ENCODE measurements around the gene SLC35D2. TPM values are rescaled to one million over a fixed set of nuclear protein-coding genes. Genes with fewer than 3 reads are reported as not detected.

Gene SLC35D2
- total RNA-seq, 2 experiments from 2014 or later: 2.6 to 2.7 TPM

GRCh38 chr9:96418083-96418919, 34.8 kb upstream of the SLC35D2 start, which contains the start of gene ZNF367:
ZNF367 (minus strand) TSS chr9:96418370; CDS start chr9:96418032, 338 bp downstream.
- ChIA-PET POLR2A (no interaction called here), CTCF (interaction anchor here (0.7 kb wide), 1 partner anchor 35 kb away, joined by 3 read pairs; no protein-coding TSS in a partner anchor)
- H3K4me3 Mint-ChIP-seq: peak within 1 kb of the TSS; percentile 93
- H3K27ac Mint-ChIP-seq: peak within 1 kb of the TSS; percentile 90
- peaks cover 38% of the 10 kb centered on the region for H3K4me1 Mint-ChIP-seq
- intact Hi-C loops (cut with DNase I, micrococcal nuclease): loop anchor here (1.0 to 10.0 kb wide), 15 partner anchors 32 to 1566 kb away; partner anchors contain the start of genes PRXL2C (in 2 of the 2), ERCC6L2 (in 1 of the 2), HABP4 (in 1 of the 2) and NCBP1 (in 1 of the 2)
- ATAC-seq: peak; percentile 81
- H3K9me3 Mint-ChIP-seq (ENCODE audit: low read depth): no peaks in the 10 kb centered on the region
- no peaks in the 10 kb centered on the region for H3K27me3 Mint-ChIP-seq
- peak; percentile 97 for DNase-seq
- peaks cover 10% of the 10 kb centered on the region for H3K36me3 Mint-ChIP-seq (ENCODE audit: low read depth)

DNA sequence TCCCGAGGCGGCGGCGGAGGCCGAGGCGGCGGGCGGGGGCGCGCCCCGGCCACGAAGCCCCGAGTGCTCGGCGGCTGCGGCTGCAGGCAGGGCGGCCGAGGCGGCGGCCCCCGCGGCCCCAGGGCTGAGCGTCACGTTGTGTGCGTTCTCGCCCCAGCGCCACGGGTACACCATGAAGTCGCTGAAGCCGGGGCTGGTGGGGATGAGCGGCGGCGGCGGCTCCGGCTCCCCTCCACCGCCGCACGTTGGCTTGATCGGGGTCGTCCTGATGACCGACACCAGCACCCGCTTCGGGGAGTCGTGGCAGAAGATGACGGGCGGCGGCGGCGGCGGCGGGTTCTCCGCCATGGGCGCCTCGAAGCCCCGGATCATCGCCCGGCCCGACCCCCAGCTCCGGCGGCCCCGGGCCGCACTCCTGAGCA, 34.2 kb upstream of the SLC35D2 start:
- intact Hi-C loops (cut with DNase I, micrococcal nuclease): loop anchor here (1.0 to 10.0 kb wide), 17 partner anchors 33 to 1691 kb away; partner anchors contain the start of genes PRXL2C (in 2 of the 2), AOPEP (in 1 of the 2), ERCC6L2 (in 1 of the 2) and FANCC (in 1 of the 2)
- H3K36me3 Mint-ChIP-seq (ENCODE audit: low read depth): peaks cover 10% of the 10 kb centered on the region
- DNase-seq (no peak), ATAC-seq (no peak)
- peak overlapping the region; percentile 90 for H3K27ac Mint-ChIP-seq
- H3K4me3 Mint-ChIP-seq: peak overlapping the region; percentile 93
- ChIA-PET POLR2A (no interaction called here), CTCF (no interaction called here)
- H3K4me1 Mint-ChIP-seq: peaks cover 44% of the 10 kb centered on the region
- no peaks in the 10 kb centered on the region for H3K27me3 Mint-ChIP-seq
- H3K9me3 Mint-ChIP-seq (ENCODE audit: low read depth): no peaks in the 10 kb centered on the region

- ATAC-seq (peak; percentile 4), DNase-seq (peak; percentile 94)
- H3K36me3 Mint-ChIP-seq (ENCODE audit: low read depth): peaks cover 11% of the 10 kb centered on the region
- peak overlapping the region; percentile 93 for H3K4me3 Mint-ChIP-seq
- H3K9me3 Mint-ChIP-seq (ENCODE audit: low read depth): no peaks in the 10 kb centered on the region
- no peaks in the 10 kb centered on the region for H3K27me3 Mint-ChIP-seq
- H3K27ac Mint-ChIP-seq: peak overlapping the region; percentile 69
- intact Hi-C loops (cut with DNase I, micrococcal nuclease): loop anchor here (1.0 to 10.0 kb wide), 6 partner anchors 238 to 1691 kb away; partner anchors contain the start of genes AOPEP (in 1 of the 2), ERCC6L2 (in 1 of the 2), FANCC (in 1 of the 2) and PRXL2C (in 1 of the 2)
- CTCF ChIA-PET: interaction anchor here (0.6 to 1.5 kb wide), 2 partner anchors 25 to 905 kb away, joined by 3 to 5 read pairs; no protein-coding TSS in a partner anchor
- peaks cover 48% of the 10 kb centered on the region for H3K4me1 Mint-ChIP-seq
- POLR2A ChIA-PET: interaction anchor here (0.6 kb wide), 2 partner anchors 39 to 1214 kb away, joined by 3 read pairs; no protein-coding TSS in a partner anchor
Measured at GRCh38 chr9:96417051-96417586, 33.6 kb upstream of the SLC35D2 start.

DNA sequence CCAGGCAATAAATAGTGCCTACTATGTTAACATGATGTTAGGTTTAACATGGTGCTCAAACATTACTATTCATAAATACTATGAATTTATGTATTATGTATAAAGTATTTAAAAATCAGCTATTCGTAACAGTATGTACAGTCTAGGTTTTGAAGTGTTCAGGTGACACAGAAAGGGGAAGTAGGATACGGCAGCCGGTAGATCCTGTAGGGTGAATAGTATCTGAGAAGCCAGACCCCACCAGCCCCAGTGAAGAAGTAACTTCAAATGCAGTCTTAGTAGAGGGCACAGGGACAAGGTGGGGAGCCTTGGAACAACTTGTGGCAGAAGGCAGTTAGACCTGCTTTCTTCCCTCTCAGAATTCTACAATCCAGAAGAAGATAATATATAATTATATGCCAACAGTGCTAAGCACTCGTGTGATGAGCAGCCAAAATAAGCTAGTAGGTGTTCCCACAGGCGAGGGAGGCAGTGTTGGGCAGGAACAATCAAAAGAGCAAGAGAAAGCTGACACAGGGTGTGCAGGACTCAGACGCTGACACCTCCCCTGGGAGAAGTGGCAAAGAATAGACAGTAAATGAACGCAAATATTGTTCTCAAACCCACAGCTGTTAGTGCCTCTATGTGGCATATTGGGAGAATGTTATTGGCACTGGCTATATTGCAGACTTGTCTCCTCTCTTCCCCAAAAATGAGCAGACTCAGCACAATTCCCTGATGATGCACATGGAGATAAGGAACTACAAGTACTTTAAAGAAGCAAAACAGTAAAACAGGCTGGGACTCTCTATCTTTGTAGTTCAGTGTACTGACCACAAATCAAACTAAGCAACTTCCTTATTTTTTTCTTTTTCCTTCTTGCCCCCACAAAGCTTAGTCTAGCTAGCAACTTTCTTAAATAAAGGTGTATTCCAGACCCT, 30.1 kb upstream of the SLC35D2 start:
- H3K4me1 Mint-ChIP-seq: peaks cover 36% of the 10 kb centered on the region
- intact Hi-C loops (cut with DNase I, micrococcal nuclease): loop anchor here in 1 of 2 experiments (10.0 kb wide), 1 partner anchor 241 kb away; the partner anchor contains the start of gene PRXL2C
- H3K36me3 Mint-ChIP-seq (ENCODE audit: low read depth): peaks cover 26% of the 10 kb centered on the region
- peak overlapping the region; percentile 66 for H3K27ac Mint-ChIP-seq
- CTCF ChIA-PET: interaction anchor here (0.9 to 1.2 kb wide), 2 partner anchors 15 to 29 kb away, joined by 3 to 4 read pairs; no protein-coding TSS in a partner anchor
- no peak overlapping the region for H3K4me3 Mint-ChIP-seq
- ATAC-seq: no peak
- peak; percentile 19 for DNase-seq
- POLR2A ChIA-PET: no interaction called here
- H3K27me3 Mint-ChIP-seq: no peaks in the 10 kb centered on the region
- no peaks in the 10 kb centered on the region for H3K9me3 Mint-ChIP-seq (ENCODE audit: low read depth)

GRCh38 chr9:96412174-96412913, 28.8 kb upstream of the SLC35D2 start:
- POLR2A ChIA-PET: no interaction called here
- ATAC-seq (no peak), DNase-seq (no peak)
- no peaks in the 10 kb centered on the region for H3K27me3 Mint-ChIP-seq
- peaks cover 38% of the 10 kb centered on the region for H3K4me1 Mint-ChIP-seq
- H3K4me3 Mint-ChIP-seq: no peak overlapping the region
- intact Hi-C loops (cut with DNase I, micrococcal nuclease): loop anchor here in 1 of 2 experiments (10.0 kb wide), 1 partner anchor 242 kb away; the partner anchor contains the start of gene PRXL2C
- CTCF ChIA-PET: interaction anchor here (1.2 kb wide), 1 partner anchor 13 kb away, joined by 4 read pairs; no protein-coding TSS in a partner anchor
- H3K36me3 Mint-ChIP-seq (ENCODE audit: low read depth): peaks cover 31% of the 10 kb centered on the region
- no peaks in the 10 kb centered on the region for H3K9me3 Mint-ChIP-seq (ENCODE audit: low read depth)
- no peak overlapping the region for H3K27ac Mint-ChIP-seq

DNA sequence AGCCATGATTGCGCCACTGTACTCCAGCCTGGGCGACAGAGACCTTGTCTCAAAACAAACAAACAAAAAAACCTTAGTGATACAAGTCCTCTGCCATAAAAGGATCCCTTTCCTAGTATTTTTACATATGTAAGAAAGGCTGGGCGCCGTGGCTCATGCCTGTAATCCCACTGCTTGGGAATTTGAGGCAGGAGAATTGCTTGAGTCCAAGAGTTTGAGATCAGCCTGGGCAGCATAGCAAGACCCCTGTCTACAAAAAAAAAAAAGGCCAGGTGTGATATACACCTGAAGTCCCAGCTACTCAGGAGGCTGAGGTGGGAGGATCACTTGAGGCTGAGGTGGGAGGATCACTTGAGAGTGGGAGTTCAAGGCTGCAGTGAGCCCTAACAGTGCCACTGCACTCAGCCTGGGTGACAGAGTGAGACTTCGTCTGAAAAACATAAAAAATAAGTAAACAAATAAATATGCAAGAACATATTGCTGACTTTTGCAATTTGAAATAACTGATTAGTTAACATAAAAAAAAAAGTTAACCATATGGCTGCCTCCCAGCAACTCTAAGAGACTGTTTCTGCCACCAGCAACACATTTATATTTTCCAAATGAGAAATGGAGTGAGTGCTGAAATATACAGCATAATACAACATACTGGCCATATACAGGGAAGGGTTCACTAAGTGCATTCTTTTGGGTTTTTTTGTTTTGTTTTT, 27.8 kb upstream of the SLC35D2 start:
- no peaks in the 10 kb centered on the region for H3K9me3 Mint-ChIP-seq (ENCODE audit: low read depth)
- H3K4me1 Mint-ChIP-seq: peaks cover 39% of the 10 kb centered on the region
- H3K27ac Mint-ChIP-seq: no peak overlapping the region
- H3K4me3 Mint-ChIP-seq: no peak overlapping the region
- no peaks in the 10 kb centered on the region for H3K27me3 Mint-ChIP-seq
- no peak for ATAC-seq
- intact Hi-C loops (cut with DNase I, micrococcal nuclease): loop anchor here in 1 of 2 experiments (10.0 kb wide), 1 partner anchor 244 kb away; the partner anchor contains the start of gene PRXL2C
- POLR2A ChIA-PET: interaction anchor here (0.6 kb wide), 1 partner anchor 18 kb away, joined by 5 read pairs; no protein-coding TSS in a partner anchor
- CTCF ChIA-PET: no interaction called here
- no peak for DNase-seq
- H3K36me3 Mint-ChIP-seq (ENCODE audit: low read depth): peaks cover 27% of the 10 kb centered on the region

GRCh38 chr9:96408409-96409280, 25.1 kb upstream of the SLC35D2 start:
- intact Hi-C loops (cut with DNase I, micrococcal nuclease): no loop called here
- no peaks in the 10 kb centered on the region for H3K9me3 Mint-ChIP-seq (ENCODE audit: low read depth)
- no peak overlapping the region for H3K27ac Mint-ChIP-seq
- CTCF ChIA-PET: no interaction called here
- peak; percentile 74 for ATAC-seq
- no peaks in the 10 kb centered on the region for H3K27me3 Mint-ChIP-seq
- POLR2A ChIA-PET: no interaction called here
- peaks cover 30% of the 10 kb centered on the region for H3K4me1 Mint-ChIP-seq
- DNase-seq: peak; percentile 23
- H3K4me3 Mint-ChIP-seq: no peak overlapping the region
- peaks cover 28% of the 10 kb centered on the region for H3K36me3 Mint-ChIP-seq (ENCODE audit: low read depth)

GRCh38 chr9:96400132-96400910, 16.8 kb upstream of the SLC35D2 start:
- ChIA-PET POLR2A (no interaction called here), CTCF (no interaction called here)
- no peak overlapping the region for H3K4me3 Mint-ChIP-seq
- ATAC-seq (no peak), DNase-seq (no peak)
- peaks cover 4% of the 10 kb centered on the region for H3K9me3 Mint-ChIP-seq (ENCODE audit: low read depth)
- peaks cover 28% of the 10 kb centered on the region for H3K4me1 Mint-ChIP-seq
- H3K27me3 Mint-ChIP-seq: no peaks in the 10 kb centered on the region
- peaks cover 33% of the 10 kb centered on the region for H3K36me3 Mint-ChIP-seq (ENCODE audit: low read depth)
- intact Hi-C loops (cut with DNase I, micrococcal nuclease): no loop called here
- peak overlapping the region; percentile 60 for H3K27ac Mint-ChIP-seq

- Mint-ChIP-seq H3K27me3 (no peaks in the 10 kb centered on the region), H3K4me1 (peaks cover 28% of the 10 kb centered on the region), H3K9me3 (ENCODE audit: low read depth) (peaks cover 4% of the 10 kb centered on the region), H3K4me3 (no peak overlapping the region), H3K36me3 (ENCODE audit: low read depth) (peaks cover 40% of the 10 kb centered on the region), H3K27ac (peak overlapping the region; percentile 60)
- ChIA-PET POLR2A (interaction anchor here (0.7 kb wide), 1 partner anchor 11 kb away, joined by 3 read pairs; no protein-coding TSS in a partner anchor), CTCF (interaction anchor here (0.6 to 1.4 kb wide), 2 partner anchors 13 to 1491 kb away, joined by 4 read pairs; no protein-coding TSS in a partner anchor)
- intact Hi-C loops (cut with DNase I, micrococcal nuclease): no loop called here
- DNase-seq (no peak), ATAC-seq (no peak)
Measured at GRCh38 chr9:96399325-96399633, 15.8 kb upstream of the SLC35D2 start.

Data from activated CD4-positive, alpha-beta T cell treated with anti-CD3 and anti-CD28 coated beads for 36 hours (primary cell).